Activated gamma-delta T cell treated with Interleukin-2 at 50 U/mL for 16 hours (primary cell): ENCODE data around the gene GFPT1.
A peak's percentile ranks its signal among the peaks of the same experiment; 100 is the strongest.
"Not testable (repeated sequence)": the region's sequence is repeated elsewhere in the genome, so short reads cannot be mapped to it uniquely, and the experiment has no call there.

Experiments used
- DNase-seq: peaks from one replicate; pipeline ENCODE4 v3.0.0-alpha.2; 2020

GFPT1 gene

GRCh38 chr2:69386789-69387734 is at the start of gene GFPT1:
TSS of gene GFPT1 (minus strand) at chr2:69387227. CDS start at chr2:69387071, 156 bp downstream.
- peak; percentile 91 for DNase-seq

GRCh38 chr2:69436596-69436937 is 49.5 kb upstream of the GFPT1 start:
- DNase-seq = no peak

- DNase-seq = no peak
Measured at GRCh38 chr2:69434753-69435152, 47.7 kb upstream of the GFPT1 start.

- DNase-seq = no peak
Measured at GRCh38 chr2:69429491-69430183, 42.6 kb upstream of the GFPT1 start.

- no peak for DNase-seq
Measured at GRCh38 chr2:69428981-69429380, 42.0 kb upstream of the GFPT1 start.

DNA sequence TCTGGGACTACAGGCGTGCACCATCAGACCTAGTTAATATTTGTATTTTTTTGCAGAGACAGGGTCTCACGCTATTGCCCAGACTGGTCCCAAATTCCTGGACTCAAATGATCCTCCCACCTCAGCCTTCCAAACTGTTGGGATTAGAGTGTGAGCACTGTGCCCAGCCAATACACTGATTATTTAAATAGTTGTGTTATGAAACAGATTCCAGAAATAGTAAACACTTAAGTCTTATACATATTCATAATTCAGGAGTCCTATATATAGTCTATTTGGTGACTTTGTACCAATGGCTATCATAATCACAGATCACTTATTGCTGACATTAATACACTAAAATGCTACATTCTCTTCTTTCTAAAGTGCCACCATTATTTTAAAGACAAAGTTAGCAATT is 37.4 kb upstream of the GFPT1 start:
- no peak for DNase-seq

DNA sequence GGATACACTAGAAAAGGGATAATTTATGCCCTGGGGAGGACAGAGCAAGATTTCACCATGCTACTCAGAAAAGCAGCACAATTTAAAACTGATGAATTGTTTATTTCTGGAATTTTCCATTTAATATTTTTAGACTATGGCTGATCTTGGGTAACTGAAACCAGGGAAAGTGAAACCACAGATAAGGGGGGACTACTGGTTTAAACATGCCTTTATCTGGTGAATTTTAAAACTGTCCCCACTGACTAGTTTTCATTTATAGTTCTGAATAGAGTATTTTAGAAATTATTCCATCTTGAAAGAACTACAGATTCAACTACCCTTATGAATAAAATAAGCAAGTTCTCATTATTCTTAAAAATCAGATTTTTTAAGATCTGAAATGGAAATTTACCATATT is 35.2 kb upstream of the GFPT1 start:
- no peak for DNase-seq

GRCh38 chr2:69419111-69419510 is 32.1 kb upstream of the GFPT1 start:
- not testable (repeated sequence) for DNase-seq

GRCh38 chr2:69416147-69416546 is 29.1 kb upstream of the GFPT1 start:
- DNase-seq = no peak

DNA sequence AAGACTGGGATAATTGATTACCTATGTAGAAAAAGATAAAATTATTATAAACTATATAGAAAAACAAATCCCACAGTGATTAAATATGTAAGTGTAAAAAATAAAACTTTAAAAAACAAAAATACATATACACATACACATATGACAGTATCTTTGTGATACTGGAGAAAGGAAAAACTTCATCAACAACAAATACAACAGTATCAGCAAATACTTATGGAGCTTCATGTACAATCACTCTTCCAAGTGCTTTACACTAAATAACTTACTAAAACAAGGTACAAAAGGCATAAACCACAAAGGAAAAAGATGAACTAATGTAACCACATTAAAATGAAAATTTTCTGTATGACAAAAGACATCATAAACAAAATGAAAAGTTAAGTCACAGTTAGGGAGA is 24.1 kb upstream of the GFPT1 start:
- no peak for DNase-seq

GRCh38 chr2:69405306-69405705 is 18.3 kb upstream of the GFPT1 start:
- DNase-seq = no peak

GRCh38 chr2:69400121-69400520 is 13.1 kb upstream of the GFPT1 start:
- no peak for DNase-seq

DNA sequence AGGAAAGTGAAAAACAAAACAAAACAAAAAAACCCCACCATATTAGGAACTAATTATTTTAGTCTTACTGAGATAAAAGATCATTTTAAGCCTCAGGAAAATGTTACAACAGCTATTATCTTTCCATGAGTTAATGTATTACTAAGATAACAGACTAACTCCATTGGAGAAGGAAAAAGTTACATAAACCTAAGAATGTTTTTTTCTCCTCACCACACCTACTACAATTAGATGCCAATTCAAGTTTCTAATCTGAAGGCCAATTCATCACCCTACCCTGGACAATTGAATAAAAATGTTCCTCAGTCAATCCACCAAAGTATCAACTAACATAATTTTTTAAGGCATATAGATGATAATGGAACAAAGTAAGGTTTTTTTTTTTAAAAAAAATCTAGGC is 10.2 kb upstream of the GFPT1 start:
- no peak for DNase-seq

GRCh38 chr2:69395866-69396265 is 8.8 kb upstream of the GFPT1 start:
- DNase-seq = no peak

DNA sequence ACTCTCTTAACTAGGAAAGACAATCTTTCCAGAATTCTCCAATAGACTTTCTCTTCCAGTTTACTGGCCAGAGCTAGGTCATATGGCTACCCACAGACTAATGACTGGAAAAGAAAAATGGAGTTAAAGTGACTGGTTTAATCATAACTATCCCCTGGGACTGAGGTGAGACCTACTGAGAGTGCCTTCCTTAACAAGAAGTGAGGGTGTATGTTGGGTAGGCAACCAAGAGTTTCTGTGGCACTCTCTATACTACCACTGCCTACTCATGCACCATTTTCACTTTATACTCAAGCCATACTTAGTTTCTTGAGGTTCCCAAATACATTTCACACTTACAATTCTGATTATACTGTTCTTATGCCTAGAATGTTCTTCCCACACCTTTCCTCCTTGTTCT is 6.9 kb upstream of the GFPT1 start:
- no peak for DNase-seq

- DNase-seq = no peak
Measured at GRCh38 chr2:69390471-69390870, 3.4 kb upstream of the GFPT1 start.

DNA sequence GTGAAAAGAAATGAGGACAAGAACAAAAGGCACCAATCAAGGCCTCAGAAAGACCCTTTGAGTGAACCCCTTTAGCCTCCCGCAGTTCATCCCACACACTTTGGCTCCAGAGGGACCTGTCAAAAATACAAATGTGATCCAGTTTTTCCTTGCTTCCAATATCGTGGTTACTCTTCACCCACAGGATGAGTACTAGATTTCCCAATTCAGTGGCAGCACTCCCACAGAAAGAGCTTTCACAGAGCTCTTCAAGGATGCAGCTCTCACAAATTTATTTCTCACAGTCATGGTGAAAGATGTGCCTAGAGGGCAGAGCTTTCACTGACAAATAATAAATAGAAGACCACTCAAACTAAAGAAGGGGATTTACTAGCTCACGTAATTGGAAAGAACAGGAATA is 3.0 kb upstream of the GFPT1 start:
- DNase-seq = no peak

- no peak for DNase-seq
Measured at GRCh38 chr2:69389271-69389670, 2.2 kb upstream of the GFPT1 start.

DNA sequence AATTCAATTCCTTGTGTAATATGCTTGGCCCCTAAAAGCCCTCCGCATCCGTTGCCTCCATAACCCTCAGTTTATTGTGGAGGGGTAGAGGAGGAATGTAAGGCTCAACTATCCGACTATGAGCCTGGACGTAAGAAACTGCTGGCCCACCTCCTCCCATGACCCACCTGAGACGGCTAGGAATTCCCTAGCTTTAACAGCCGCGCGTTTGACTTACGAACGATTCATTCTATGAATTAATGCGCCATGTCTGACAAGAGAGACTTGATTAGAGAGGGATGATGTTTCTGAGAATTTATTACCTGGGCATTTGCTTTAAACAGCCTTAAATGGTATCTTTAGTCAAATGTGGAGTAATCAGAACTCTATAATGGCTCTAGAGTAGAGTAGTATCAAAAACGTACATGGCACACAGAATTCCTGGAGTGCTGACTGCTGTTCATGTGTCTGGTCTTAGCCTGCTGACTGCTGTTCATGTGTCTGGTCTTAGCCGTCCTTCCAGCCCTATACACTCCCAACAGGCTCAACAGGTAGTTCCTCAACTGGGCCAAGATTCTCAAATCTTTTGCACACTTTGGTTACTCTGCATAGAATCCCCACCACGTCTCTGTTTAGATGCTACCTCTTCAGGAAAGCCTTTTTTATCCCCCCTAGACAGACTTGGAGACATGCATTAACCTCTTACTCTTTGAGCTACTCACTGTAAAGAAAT is 899 bp upstream of the GFPT1 start:
- DNase-seq = no peak

DNA sequence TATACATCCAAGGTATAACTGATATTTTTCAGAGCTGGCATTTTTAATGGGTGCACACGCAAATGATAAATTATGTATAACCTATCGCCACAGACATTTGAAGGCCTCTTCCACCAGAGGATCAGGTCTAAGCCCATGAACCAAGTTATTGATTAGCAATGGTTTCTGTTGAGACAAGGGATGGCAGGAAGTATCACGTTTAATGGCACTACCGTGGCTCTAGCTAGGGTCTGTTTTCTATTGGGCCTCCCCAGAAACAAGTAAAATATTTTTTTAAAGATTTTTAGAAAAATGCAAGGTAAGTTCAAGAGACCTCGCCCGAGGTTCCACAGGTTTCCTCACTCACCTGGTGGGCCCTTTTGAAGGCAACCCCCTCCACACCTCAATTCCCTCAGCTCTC is 667 bp downstream of the GFPT1 start:
- no peak for DNase-seq

GRCh38 chr2:69385443-69386151 is 1.4 kb downstream of the GFPT1 start:
- no peak for DNase-seq

DNA sequence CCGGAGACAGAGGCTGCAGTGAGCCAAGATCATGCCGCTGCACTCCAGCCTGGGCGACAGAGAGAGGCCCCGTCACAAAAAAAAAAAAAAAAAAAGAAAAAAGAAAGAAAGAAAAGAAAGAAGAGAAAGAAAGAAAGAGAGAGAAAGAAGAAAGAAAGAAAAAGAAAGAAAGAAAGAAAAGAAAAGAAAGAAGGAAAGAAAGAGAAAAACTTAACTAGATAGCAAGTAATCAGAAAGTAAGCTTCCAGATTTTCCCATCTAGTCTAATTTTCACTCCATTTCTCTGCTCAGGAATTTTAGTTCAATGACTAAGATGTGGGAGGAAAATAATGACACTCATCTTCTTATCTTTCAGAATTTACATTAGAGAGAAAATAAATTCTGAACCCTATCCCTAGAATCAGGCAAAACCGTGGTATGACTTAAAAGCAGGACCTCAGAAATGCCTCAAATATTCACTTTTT is 2.4 kb downstream of the GFPT1 start:
- no peak for DNase-seq
